ENCODE data around the gene CMC2.

CMC2 gene

DNA sequence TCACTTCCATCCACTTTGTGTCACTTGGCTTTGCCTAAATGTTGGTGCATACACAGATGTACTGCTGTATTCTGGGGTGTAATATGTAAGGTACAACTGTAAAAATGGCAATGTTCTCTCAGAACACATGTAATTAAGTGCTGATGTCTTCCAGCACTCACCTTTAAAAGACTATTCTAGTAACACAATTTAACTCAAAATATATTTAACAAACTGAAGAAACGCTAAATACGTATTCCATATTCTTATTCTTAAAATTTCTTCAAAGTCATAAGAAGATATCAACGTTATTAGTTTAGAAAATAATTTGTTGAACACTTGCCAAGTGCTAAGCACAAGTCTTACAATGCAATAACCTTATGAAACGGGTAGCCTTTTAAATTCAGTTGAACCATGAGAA, 3.6 kb downstream of the CMC2 start:
- DNase-seq (ENCODE audit: low spot score) = no peak

DNA sequence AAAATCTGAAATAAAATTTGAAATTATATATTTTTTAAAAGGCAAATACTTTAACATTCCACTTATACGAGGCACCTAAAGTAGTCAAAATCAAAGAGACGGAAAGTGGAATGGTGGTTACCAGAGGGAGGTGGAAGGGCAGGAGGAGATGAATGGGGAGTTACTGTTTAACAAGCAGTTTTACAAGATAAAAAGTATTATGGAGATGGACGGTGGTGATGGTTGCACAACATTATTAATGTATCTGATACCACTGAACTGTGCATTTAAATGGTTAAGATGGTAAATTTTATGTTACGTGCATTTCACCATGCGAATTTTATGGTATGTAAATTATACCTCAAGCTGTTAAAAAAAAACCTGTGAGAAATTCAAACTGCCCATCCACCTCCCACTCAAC, 5.4 kb downstream of the CMC2 start:
- DNase-seq (ENCODE audit: low spot score) = no peak

DNA sequence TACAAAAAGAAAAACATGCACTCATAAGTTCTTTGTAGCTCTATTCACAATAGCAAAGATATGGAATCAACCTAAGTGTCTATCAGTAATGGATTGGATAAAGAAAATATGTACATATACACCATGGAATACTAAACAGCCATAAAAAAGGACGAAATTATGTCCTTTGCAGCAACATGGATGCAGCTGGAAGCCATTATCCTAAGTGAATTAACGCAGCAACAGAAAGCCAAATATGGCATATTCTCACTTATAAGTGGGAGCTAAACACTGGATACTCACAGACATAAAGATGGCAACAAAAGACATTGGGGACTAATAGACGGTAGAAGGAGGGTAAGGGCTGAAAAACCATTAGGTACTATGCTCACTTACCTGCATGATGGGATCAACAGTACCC, 5.8 kb downstream of the CMC2 start:
- no peak for DNase-seq (ENCODE audit: low spot score)

DNA sequence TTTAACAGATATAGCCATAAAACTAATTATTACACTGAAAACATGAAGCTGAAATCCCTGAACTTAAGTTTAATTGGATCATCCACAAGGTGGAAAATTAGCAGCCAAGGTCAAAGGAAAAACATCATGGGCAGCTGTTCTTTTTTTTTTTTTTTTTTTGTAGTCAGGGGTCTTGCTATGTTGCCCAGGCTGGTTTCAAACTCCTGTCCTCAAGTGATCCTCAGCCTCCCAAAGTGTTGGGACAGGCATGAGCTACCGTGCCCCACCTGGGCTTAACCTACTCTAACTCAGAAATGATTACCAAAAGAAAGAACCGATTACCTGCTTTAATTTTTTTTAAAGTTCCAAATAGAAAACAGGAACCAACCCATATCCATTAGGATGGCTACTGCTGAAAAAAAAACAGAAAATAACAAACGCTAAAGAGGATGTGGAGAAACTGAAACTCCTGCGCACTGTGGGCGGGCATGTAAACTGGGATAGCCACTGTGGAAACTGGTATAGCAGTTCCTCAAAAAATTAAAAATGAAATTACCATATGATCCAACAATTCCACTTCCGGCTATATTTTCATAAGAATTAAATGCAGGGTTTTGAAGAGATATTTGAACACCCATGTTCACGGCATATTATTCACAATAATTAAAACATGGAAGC, 8.6 kb downstream of the CMC2 start:
- no peak for DNase-seq (ENCODE audit: low spot score)

DNA sequence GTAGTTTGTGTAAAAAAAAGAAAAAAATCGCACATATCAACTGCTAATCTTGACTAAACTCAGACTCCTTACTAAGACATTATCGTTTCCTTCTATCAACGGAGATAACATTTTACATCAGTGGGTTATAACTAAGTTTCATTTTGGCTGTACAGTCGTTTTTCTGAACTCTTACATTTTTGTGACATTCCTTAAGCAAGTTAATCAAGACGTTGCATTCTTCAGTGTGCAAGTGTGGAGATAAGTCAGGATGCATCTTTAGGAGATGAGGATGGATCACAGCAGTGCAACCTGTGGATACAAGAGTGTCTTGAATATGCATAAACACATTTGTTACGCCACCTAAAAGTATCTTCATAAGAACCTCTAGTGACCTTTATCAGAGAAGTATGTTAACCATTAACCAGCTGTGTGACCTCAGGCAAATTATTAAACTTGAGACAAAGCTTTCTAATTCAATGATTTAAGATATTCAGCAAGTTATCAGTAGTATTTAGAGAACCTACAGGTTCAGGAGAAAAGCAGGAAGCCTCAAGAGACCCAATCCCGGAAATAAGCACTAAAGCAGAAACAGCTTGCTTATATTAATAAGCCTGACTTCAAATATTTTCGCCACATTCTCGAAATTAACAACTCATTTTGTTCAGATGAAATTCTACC, 9.4 kb downstream of the CMC2 start:
- DNase-seq (ENCODE audit: low spot score) = no peak

DNA sequence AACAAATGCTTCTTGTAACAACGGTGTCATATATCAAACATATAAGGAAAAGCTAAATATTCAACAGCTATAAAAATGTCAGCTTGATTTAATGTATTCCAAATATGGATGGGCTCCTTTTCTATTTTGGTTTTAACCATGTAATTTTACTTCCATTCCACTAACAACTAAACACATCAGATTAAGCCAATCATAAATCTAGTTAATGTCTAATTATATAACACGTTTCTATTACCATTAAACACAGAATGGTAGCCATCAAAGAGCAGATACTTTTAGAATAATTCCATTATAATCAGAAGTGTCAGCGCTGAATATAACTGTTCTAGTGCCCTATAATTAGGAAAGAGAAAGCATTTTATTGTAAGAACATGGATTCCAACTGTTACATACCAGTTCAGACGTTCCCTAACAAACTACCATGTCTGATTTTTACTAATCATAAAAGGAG, 10.0 kb downstream of the CMC2 start:
- no peak for DNase-seq (ENCODE audit: low spot score)

DNA sequence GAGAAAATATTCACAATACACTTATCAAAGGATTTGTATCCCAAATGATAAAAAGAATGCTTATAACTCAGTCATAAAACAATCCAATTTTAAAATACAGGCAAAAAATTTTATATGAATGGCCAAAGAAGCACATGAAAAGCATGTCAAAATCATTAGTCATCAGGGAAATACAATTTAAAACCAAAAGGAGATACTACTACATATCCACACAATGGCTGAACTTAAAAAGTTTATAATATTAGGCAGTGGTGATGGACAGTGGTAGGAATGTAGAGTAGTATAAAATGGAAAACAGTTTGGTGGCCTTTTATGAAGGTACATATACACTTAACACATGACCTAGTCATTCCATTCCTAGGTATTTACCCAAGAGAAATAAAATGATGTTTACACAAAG, 12.2 kb downstream of the CMC2 start:
- no peak for DNase-seq (ENCODE audit: low spot score)

DNA sequence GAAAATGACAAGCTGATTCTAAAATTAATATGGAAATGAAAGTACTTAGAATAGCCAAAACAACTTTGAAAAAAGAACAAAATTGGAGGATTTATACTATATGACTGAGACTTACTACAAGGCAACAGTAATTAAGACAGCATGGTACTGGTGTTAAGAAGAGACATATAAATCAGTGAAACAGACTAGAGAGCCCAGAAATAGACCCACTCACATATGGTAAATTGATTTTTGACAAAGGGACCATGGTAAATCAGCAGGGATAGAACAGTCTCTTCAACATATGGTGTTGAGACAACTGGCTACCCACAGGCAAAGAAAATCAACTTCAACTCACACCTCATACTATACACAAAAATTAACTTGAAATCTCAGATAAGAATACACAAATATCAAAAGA, 12.9 kb downstream of the CMC2 start:
- DNase-seq (ENCODE audit: low spot score) = no peak

DNA sequence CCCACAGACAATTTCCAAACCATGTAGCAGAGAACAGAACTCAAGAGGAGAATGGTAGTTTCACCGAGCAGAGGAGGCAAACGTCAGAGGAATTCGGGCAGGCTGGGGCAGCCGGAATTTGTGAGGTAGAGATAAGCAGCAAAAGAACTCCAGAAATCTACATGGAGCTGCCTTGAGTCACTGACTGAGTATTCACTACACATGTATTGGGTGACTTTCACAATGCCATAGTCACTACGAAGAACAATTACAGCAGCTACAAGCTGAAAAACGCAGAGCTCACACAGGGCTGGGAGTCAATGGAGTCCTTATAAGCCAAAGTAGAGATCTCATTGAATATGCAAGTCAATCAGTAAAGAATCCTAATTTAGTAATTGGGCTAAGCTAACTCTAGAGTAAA, 13.4 kb downstream of the CMC2 start:
- DNase-seq (ENCODE audit: low spot score) = peak; percentile 58

DNA sequence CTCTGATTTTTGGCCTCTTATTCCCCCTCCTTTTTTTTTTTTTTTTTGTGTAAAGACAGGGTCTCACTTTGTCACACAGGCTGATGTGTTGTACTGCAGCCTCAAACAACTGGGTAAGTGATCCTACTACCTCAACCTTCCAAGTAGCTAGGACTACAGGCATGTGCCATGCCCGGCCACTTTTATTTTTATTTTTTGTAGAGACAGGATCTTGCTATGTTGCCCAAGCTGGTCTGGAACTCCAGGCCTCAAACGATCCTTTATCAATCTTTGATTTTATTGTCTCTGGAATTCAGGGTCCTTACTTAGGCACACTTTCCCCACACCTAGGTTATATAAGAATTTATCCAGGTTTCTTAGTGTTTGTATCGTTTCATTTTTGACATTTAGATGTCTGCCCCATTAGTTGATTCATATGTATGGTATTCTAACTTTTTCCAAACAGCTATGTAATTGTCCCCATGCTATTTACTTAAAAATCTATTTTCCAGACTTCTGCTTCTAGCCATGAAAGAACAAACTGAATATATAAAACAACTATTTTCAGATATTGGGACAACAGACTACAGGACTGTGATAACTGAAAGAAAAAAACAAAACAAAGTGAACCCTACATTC, 13.9 kb downstream of the CMC2 start:
- DNase-seq (ENCODE audit: low spot score) = no peak

DNA sequence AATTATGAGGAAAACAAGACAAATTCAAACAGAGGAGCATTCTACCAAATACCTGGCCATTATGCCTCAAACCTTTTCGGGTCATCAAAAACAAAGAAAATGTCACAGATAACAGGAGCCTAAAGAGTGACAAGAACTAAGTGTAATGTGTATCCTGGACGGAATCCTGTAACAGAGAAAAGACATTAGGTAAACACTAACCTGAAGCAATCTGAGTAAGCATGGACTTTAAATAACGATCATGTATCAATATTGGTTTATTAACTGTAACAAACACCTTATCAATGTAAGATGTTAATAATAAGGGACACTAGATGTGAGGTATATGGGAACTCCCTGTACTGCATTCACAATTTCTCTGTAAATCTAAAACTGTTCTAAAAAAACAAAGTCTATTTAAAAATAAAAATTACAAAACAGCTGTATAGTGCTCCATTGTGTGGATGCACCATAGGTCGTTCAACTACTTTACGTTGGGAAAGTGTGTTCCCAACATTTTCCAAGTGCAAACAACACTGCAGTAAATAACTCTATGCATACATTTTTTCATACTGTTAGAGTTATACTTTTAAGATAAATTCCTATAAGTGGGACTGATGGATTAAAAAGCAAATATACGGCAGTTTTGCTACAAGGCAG, 14.8 kb downstream of the CMC2 start:
- DNase-seq (ENCODE audit: low spot score) = no peak

DNA sequence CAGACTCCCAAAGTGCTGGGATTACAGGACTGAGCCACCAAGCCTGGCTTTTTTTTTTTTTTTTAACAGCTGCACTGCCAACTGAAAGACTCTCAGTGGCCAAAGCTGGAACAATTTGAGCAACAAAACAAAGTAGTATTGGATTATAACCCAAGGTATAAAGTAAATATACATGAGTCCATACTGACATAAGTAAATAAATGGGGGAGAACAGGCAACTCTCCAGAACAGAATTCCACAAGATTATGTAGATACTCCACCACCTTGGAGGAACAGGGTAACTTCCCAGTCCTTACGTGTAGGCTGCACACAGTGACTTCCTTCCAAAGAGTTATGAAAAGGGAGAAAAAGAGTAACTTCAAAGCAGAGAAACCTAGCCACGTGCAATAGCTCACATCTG, 15.7 kb downstream of the CMC2 start:
- no peak for DNase-seq (ENCODE audit: low spot score)

DNA sequence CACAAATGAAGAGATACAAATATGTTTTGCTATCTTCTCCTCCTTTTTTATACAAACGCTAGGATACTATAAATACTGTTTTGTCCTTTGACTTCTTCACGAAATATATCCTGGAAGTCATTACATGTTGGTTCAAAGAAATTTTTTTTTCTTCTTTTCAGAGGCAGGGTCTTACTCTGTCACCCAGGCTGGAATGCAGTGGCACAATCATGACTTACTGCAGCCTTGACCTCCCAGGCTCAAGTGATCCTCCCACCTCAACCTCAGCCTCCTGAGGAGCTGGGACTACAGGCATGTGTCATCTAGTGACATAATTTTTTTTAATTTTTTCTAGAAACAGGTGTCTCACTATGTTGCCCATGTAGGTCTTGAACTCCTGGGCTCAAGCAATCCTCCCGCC, 16.1 kb downstream of the CMC2 start:
- DNase-seq (ENCODE audit: low spot score) = no peak

DNA sequence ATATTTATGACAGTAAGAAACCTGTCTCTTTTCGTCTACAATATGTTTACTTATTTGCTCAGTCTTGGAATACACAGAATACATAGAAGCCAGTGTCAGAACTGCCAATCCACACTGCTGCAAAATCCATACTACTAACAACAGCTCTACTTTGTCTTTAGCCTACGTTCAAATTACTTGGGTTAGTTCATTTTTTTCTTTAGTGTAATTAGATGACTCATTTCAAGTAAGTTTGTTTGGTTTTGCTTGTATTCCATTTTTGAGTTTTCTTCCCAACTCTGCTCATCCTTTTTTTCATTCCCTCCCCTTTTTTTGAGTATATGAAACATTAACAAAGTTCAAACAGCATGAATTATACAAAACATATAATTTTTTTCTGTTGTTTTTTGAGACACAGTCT, 16.9 kb downstream of the CMC2 start:
- DNase-seq (ENCODE audit: low spot score) = no peak

DNA sequence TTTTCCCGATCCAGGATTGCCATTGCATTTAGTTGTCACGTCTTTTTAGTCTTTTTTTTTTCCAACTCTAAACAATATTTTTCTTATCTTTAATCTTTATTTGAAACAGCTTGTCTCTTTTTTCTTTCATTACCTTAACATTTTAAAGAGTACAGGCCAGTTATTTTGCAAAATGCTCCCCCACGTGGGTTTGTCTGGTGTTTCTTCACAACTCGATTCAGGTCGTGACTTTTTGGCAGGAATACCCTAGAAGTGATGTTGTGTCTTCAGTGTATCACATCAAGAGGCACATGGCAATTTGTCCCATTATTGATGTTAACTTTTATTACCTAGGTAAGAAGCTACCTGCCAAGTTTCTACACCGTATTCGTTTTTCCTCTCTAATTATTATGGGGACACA, 17.9 kb downstream of the CMC2 start:
- DNase-seq (ENCODE audit: low spot score) = no peak

DNA sequence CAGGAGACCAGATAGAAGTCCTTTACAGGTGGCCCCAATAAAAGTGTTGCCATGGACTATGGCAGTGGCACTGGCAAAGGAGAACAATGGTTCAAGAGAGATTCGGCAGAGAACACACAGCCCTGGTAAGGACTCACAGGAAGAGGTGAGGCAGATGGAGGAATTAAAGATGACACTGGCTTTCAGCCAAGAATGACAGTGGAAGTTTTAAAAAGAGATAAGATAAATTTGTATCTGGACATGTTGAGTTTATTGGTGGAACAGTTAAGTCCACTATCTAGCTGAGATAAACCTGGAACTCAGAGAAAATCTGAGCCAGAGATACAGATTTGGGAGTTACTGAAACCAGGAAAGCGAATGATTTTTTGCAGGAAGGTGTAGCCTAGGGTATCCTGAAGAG, 20.1 kb downstream of the CMC2 start:
- no peak for DNase-seq (ENCODE audit: low spot score)

DNA sequence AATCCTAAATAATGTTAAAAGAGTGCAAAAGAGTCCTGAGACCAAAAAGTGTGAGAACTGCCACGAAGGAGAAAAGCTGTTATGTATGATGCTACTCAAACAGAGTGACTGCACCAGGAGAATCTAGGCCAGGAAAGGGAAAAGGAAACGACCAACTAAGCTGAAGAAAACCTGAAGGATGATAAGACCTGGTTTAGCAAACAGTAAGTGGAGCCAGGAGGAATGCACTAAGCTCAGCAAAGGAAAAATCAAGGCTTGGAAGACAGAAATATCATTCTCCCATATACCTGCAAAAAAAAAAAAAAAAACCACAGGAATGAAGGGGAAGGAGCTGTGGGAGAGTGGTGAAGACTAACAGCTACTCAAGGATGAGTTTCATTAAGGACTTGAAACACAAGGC, 21.1 kb downstream of the CMC2 start:
- DNase-seq (ENCODE audit: low spot score) = no peak

DNA sequence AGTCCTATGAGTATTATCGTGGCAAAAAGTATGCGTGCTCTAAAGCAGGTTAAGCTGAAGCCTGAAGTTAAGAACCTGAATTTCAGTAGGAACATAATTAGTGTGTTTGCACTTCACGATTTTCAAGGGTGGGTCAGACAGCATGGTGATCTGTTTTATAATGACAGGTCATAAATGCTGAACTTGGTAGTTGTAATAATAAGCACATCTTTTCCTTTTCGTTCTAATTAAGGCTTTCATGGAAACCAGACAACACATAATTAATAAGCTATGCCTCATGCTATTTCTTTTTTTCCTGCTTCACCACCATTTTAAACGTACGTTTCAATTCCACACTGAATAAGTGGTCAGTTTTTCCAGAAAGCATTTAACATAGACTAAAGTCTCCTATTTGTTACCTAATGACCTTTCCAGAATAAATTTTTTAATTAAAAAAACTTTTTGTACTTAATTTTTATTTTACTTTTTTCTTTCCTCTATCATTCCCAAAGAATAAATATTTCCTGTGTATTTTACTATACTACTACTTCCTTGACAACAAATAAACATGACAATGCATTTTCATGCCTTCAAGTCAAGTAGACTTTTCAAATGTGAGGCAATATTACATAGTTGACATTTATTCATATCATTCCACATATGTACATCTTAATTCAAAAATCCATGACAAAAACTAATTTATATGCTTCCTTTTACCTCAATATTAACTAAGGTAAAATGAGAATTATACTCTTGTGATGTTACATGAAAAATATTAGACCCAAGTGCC, 22.4 kb downstream of the CMC2 start:
- DNase-seq (ENCODE audit: low spot score) = no peak

DNA sequence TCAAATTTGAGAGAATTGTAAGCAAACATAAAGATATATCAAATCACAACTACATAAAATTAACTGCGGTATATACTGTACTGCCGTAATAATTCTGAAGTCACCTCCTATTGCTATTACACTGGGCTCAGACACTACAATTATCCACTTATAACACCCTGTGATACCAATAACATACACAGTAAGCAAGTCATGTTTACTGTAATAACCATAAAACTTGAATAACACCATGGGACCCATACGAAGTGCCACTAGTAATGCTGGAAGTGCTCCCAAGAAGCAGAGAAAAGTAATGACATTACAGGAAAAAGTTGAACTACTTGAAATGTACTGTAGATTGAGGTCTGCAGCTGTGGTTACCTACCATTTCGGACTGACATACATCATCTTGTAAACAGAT, 24.0 kb downstream of the CMC2 start:
- no peak for DNase-seq (ENCODE audit: low spot score)

DNA sequence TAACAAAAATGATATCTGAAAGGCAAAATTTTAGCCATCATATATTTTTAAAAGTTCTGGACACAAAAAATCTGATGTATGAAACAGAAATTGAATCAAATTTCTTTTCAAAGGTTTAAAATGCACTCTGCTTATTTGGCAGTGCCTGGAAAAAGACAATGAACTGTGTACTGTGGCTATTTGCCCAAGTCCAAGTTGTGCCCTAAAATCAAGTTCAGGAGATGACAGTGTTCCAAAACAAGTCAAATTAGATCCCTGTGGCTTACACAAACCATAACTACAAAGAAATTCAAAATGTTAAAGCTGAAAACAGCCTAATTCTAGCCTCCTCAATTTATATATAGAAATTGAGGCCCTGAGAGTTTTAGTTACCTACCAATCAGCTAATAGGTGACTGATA, 25.6 kb downstream of the CMC2 start:
- DNase-seq (ENCODE audit: low spot score) = peak; percentile 21

DNA sequence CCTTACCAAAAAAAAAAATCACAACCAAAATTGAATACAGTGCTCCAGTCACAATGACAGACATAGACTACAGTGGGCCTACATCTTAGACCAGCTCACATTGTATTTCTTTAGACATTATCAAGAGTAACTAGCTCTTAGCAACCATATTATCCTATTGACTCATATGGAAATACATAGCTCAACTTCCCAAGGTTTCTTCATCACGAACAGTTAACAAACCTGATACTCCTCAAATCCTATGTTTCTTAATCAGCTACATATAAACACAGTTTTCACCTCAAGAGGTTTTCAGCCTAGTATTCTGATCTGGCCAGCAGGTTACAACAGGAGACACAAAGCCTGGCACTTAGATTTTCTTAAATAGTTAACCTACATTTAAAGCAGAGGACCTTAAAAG, 29.7 kb downstream of the CMC2 start:
- no peak for DNase-seq (ENCODE audit: low spot score)

DNA sequence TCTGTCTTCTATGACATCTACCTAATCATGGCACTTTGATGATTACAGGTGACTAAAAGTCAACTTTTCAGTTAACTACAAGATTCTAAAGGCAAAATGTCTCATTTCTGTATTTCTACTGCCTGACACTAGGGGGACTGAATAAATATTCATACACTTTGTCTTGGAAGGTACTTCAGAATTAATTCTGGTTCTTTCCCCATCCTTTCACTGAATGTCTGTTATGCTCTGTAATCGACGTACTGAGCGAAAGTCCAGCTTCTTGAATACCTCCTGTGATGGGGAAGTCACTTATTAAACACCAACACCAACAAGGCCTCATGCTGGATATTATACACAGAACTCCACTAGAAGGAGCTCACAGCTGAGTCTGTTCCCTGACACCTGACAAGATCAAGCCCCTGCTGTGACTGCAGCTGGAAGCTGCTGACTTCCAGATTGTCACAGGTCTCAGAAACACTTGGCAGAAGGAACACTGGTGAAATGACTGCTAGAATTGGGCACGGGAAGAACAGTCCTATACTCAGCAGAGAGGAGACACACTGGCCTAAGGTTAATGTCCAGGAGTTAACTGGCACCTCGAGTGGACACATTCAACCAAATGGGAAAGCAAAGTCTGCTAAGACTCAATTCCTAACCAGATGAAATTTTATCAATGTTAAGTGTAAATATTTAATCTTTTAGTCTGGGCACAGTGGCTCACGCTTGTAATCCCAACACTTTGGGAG, 31.9 kb downstream of the CMC2 start:
- no peak for DNase-seq (ENCODE audit: low spot score)

Data from globus pallidus (tissue), 1 donor.